OCI-LY3 (cell line): ENCODE measurements around the gene PIK3R5.
A peak's percentile ranks its signal among the peaks of the same experiment; 100 is the strongest.

Experiments
- H2AFZ ChIP-seq: fragments of 200-600, 300-600 bp; shearing (Covaris generic); 2 replicates; pipeline ENCODE4 v1.6.0; 2014; ENCODE audit warnings: antibody characterized with exemption, low read depth, low read length
- H3K27ac ChIP-seq: fragments of 200-600, 300-600 bp; sonication (generic); 2 replicates; pipeline ENCODE4 v1.5.1; 2014; ENCODE audit warnings: mild to moderate bottlenecking, low read length, moderate library complexity, mixed read lengths
- H3K27me3 ChIP-seq: fragments of 200-600, 300-600 bp; sonication (generic); 2 replicates; pipeline ENCODE4 v1.6.1; 2014; ENCODE audit warnings: low read depth, low read length, mixed read lengths
- H3K36me3 ChIP-seq: fragments of 200-600, 300-600 bp; sonication (generic); replicated peaks from 2 replicates; pipeline ENCODE3; 2014; ENCODE audit warnings: low read depth, low read length, mixed read lengths
- H3K4me1 ChIP-seq: fragments of 300-600, 200-600 bp; sonication (generic); 2 replicates; pipeline ENCODE4 v1.6.1; 2014; ENCODE audit warnings: low read length, mixed read lengths
- H3K4me2 ChIP-seq: fragments of 200-600, 300-600 bp; sonication (generic); 2 replicates; pipeline ENCODE4 v1.6.1; 2014; ENCODE audit warnings: low read length, mixed read lengths
- H3K4me3 ChIP-seq: fragments of 300-600, 200-600 bp; sonication (generic); 2 replicates; pipeline ENCODE4 v1.5.1; 2014; ENCODE audit warnings: antibody characterized with exemption, mild to moderate bottlenecking, low read length, moderate library complexity
- H3K79me2 ChIP-seq: fragments of 300-600, 200-600 bp; shearing (Covaris generic); 2 replicates; pipeline ENCODE4 v1.6.1; 2014; ENCODE audit warnings: mild to moderate bottlenecking, low read length, mixed read lengths
- H3K9ac ChIP-seq: fragments of 300-600, 200-600 bp; shearing (Covaris generic); 2 replicates; pipeline ENCODE4 v1.6.0; 2014; ENCODE audit warnings: mild to moderate bottlenecking, low read length, moderate library complexity
- H3K9me3 ChIP-seq: fragments of 200-600, 300-600 bp; shearing (Covaris generic); 2 replicates; pipeline ENCODE4 v1.6.1; 2014; ENCODE audit warnings: low read length, mixed read lengths; ENCODE audit not compliant: insufficient read depth
- H4K20me1 ChIP-seq: fragments of 200-600, 300-600 bp; sonication (generic); 2 replicates; pipeline ENCODE4 v1.6.1; 2016; ENCODE audit warnings: low read length, mixed read lengths; ENCODE audit not compliant: insufficient read depth
- CTCF ChIP-seq: fragments of 200-600, 300-600 bp; sonication (generic); IDR thresholded peaks from 2 replicates; pipeline ENCODE4 v1.5.1; 2014; ENCODE audit warnings: antibody characterized with exemption, low read length, low read depth
- EZH2phosphoT487 ChIP-seq: fragments of 200-600 bp; shearing (Covaris generic); IDR thresholded peaks from 2 replicates; pipeline ENCODE4 v1.6.1; 2018; ENCODE audit warnings: antibody characterized with exemption, mixed run types, low read depth

PIK3R5 gene

GRCh38 chr17:8909586-8910270, 55.8 kb downstream of the PIK3R5 start:
- H3K36me3 ChIP-seq = peaks cover 7% of the 10 kb centered on the region
- no peaks in the 10 kb centered on the region for H4K20me1 ChIP-seq
- peak overlapping the region; percentile 19; the same call in 1 of the 2 replicates for H3K9ac ChIP-seq
- peak overlapping the region; percentile 74 for H3K4me2 ChIP-seq
- 0 out of 2 replicates have a peak overlapping the region, but pooled peaks have one; percentile 37 for H3K4me3 ChIP-seq
- peak overlapping the region; percentile 20; the same call in 1 of the 2 replicates for H3K27ac ChIP-seq
- peaks cover 57% of the 10 kb centered on the region for H3K4me1 ChIP-seq
- H3K27me3 ChIP-seq = peaks cover 4% of the 10 kb centered on the region
- TF ChIP-seq CTCF (no peak), EZH2phosphoT487 (no peak)
- H3K9me3 ChIP-seq = no peaks in the 10 kb centered on the region
- H2AFZ ChIP-seq = no peak overlapping the region
- no peaks in the 10 kb centered on the region for H3K79me2 ChIP-seq

- Histone ChIP-seq H3K4me1 (peaks cover 45% of the 10 kb centered on the region), H3K79me2 (no peaks in the 10 kb centered on the region), H3K9ac (no peak overlapping the region), H3K9me3 (no peaks in the 10 kb centered on the region), H4K20me1 (no peaks in the 10 kb centered on the region), H3K4me3 (no peak overlapping the region), H2AFZ (no peak overlapping the region), H3K4me2 (no peak overlapping the region), H3K36me3 (peaks cover 12% of the 10 kb centered on the region), H3K27ac (no peak overlapping the region), H3K27me3 (no peaks in the 10 kb centered on the region)
- TF ChIP-seq CTCF = peak; percentile 28
- no peak for TF ChIP-seq EZH2phosphoT487
These were observed 60.2 kb downstream of the PIK3R5 start for GRCh38 chr17:8905331-8905730.

GRCh38 chr17:8904686-8905085, 60.8 kb downstream of the PIK3R5 start:
- peaks cover 45% of the 10 kb centered on the region for H3K4me1 ChIP-seq
- 0 out of 2 replicates have a peak overlapping the region, but pooled peaks have one; percentile 26 for H3K4me2 ChIP-seq
- no peak overlapping the region for H3K27ac ChIP-seq
- no peak overlapping the region for H3K9ac ChIP-seq
- no peak overlapping the region for H3K4me3 ChIP-seq
- TF ChIP-seq CTCF (no peak), EZH2phosphoT487 (no peak)
- H3K79me2 ChIP-seq = no peaks in the 10 kb centered on the region
- H3K36me3 ChIP-seq = peaks cover 12% of the 10 kb centered on the region
- H2AFZ ChIP-seq = no peak overlapping the region
- no peaks in the 10 kb centered on the region for H4K20me1 ChIP-seq
- H3K9me3 ChIP-seq = no peaks in the 10 kb centered on the region
- H3K27me3 ChIP-seq = no peaks in the 10 kb centered on the region

GRCh38 chr17:8904201-8904600, 61.3 kb downstream of the PIK3R5 start:
- Histone ChIP-seq H3K27ac (no peak overlapping the region), H3K79me2 (no peaks in the 10 kb centered on the region), H3K4me2 (peak overlapping the region; percentile 26; the same call in 1 of the 2 replicates), H2AFZ (no peak overlapping the region), H3K9ac (no peak overlapping the region), H3K4me1 (peaks cover 46% of the 10 kb centered on the region), H3K9me3 (no peaks in the 10 kb centered on the region), H3K4me3 (no peak overlapping the region), H3K36me3 (peaks cover 12% of the 10 kb centered on the region), H4K20me1 (no peaks in the 10 kb centered on the region), H3K27me3 (no peaks in the 10 kb centered on the region)
- no peak for TF ChIP-seq EZH2phosphoT487
- no peak for TF ChIP-seq CTCF
